Kidney (tissue), 14 donors: ENCODE data around the gene ZBTB22. TPM values are rescaled to one million over a fixed set of nuclear protein-coding genes. Genes with fewer than 3 reads are reported as not detected.
A peak's percentile ranks its signal among the peaks of the same experiment; 100 is the strongest.

Experiments used
- DNase-seq, 5 donors: peaks; one replicate each; pipeline ENCODE4 v3.0.0-alpha.2; 2013 to 2020
- FAIRE-seq: peaks from 2 replicates; lab custom pipeline; 2012; peaks lifted over from hg19 to GRCh38; lab: Jason Lieb, UNC
- H3K27ac ChIP-seq, 2 donors: one replicate each; pipeline ENCODE4 v1.7.0; 2013; ENCODE audit warnings: low read depth in 2 of 2, low read length in 2 of 2, inconsistent platforms in 1 of 2
- H3K27me3 ChIP-seq: one replicate; pipeline ENCODE4 v1.7.1; 2013; ENCODE audit warnings: low read length, inconsistent platforms; ENCODE audit not compliant: control insufficient read depth, insufficient read depth
- H3K36me3 ChIP-seq, 3 donors: one replicate each; pipeline versions ENCODE4 v1.7.0 to v1.7.1; 2013; ENCODE audit warnings: low read length in 3 of 3, control low read depth in 1 of 3, inconsistent platforms in 1 of 3; ENCODE audit not compliant: insufficient read depth in 3 of 3, control insufficient read depth in 2 of 3
- H3K4me1 ChIP-seq, 3 donors: one replicate each; pipeline versions ENCODE4 v1.7.0 to v1.7.1; 2013; ENCODE audit warnings: low read length in 3 of 3, inconsistent platforms in 1 of 3, low read depth in 1 of 3; ENCODE audit not compliant: control insufficient read depth in 2 of 3, insufficient read depth in 2 of 3
- H3K4me3 ChIP-seq, 3 donors: one replicate each; pipeline versions ENCODE4 v1.7.0 to v1.8.1; 2013; ENCODE audit warnings: low read length in 3 of 3, control low read depth in 1 of 3, inconsistent platforms in 1 of 3
- H3K9ac ChIP-seq, 3 donors: one replicate each; pipeline versions ENCODE4 v1.7.0 to v1.7.1; 2013; ENCODE audit warnings: low read length in 3 of 3, control low read depth in 1 of 3, inconsistent platforms in 1 of 3
- H3K9me3 ChIP-seq, 3 donors: one replicate each; pipeline versions ENCODE4 v1.7.0 to v1.7.1; 2013; ENCODE audit warnings: low read length in 3 of 3, control low read depth in 1 of 3, inconsistent platforms in 1 of 3; ENCODE audit not compliant: control insufficient read depth in 2 of 3, insufficient read depth in 1 of 3
- CTCF ChIP-seq: IDR thresholded peaks from 3 replicates; pipeline ENCODE4 v1.5.1; 2012; ENCODE audit warnings: mild to moderate bottlenecking, moderate library complexity, borderline replicate concordance; ENCODE audit not compliant: insufficient read depth; ENCODE audit errors: extremely low read depth
- intact Hi-C: fragments of 100-400 bp; cut with DNase I; formaldehyde crosslinking; loops from one replicate; pipeline ENCODE4 v1.11.1; 2022
- polyA plus RNA-seq: library from polyadenylated mRNA; stranded (reverse); fragments of 350-450 nt; fragmentation: Illumina TruSeq; extraction: RNeasy Lipid Tissue Mini Kit (QIAGEN cat#74804); gene quantifications from one replicate; pipeline ENCODE4 v1.2.3, GENCODE V29; 2014; ENCODE audit warnings: low read depth, low replicate concordance; ENCODE audit not compliant: insufficient read depth
- total RNA-seq: library from RNA; stranded (reverse); fragmentation: NEBNext Ultra II Directional; extraction: Animal tissue kit (Norgen Biotek cat#: 25700); gene quantifications from one replicate; pipeline ENCODE4 v1.2.1, GENCODE V29; 2021
- donor health status: control.
- donor health status: control.
- donor health status: control.
- donor health status: control.
- donor health status: control.
- donor health status: DM: yes; HTN: yes; CAD: no.
- donor health status: Normal renal cell carcinoma (clear cell type).

Gene ZBTB22
- total and polyA plus RNA-seq, 2 donors from 2014 or later: 16.3 to 22.9 TPM

GRCh38 chr6:33318426-33319073, 1.0 kb upstream of the ZBTB22 start:
- H3K4me3 ChIP-seq: peak overlapping the region in 2 of 3 donors; percentile 57 to 77
- peaks cover 0 to 35% (median 13%) of the 10 kb centered on the region in 3 donors for H3K4me1 ChIP-seq
- H3K27ac ChIP-seq: peak overlapping the region; percentile 45 to 52
- intact Hi-C loops: no loop called here
- FAIRE-seq (no peak), DNase-seq (no peak)
- peaks cover 5 to 17% (median 11%) of the 10 kb centered on the region in 3 donors for H3K36me3 ChIP-seq
- no peaks in the 10 kb centered on the region for H3K9me3 ChIP-seq
- no peaks in the 10 kb centered on the region for H3K27me3 ChIP-seq
- no peak for TF ChIP-seq CTCF
- peak overlapping the region in 2 of 3 donors; percentile 30 to 58 for H3K9ac ChIP-seq

GRCh38 chr6:33317419-33317668, 200 bp downstream of the ZBTB22 start:
- peak overlapping the region; percentile 45 to 54 for H3K27ac ChIP-seq
- peaks cover 5 to 17% (median 11%) of the 10 kb centered on the region in 3 donors for H3K36me3 ChIP-seq
- no peak for TF ChIP-seq CTCF
- H3K4me1 ChIP-seq: peaks cover 0 to 38% (median 12%) of the 10 kb centered on the region in 3 donors
- no peaks in the 10 kb centered on the region for H3K9me3 ChIP-seq
- intact Hi-C loops: no loop called here
- FAIRE-seq (no peak), DNase-seq (no peak)
- H3K9ac ChIP-seq: no peak overlapping the region
- H3K27me3 ChIP-seq: no peaks in the 10 kb centered on the region
- H3K4me3 ChIP-seq: peak overlapping the region; percentile 56 to 63 (median 61)

- intact Hi-C loops: no loop called here
Measured at GRCh38 chr6:33316603-33317418, 733 bp downstream of the ZBTB22 start.

More at GRCh38 chr6:33316603-33317418, 733 bp downstream of the ZBTB22 start:
- peaks cover 0 to 39% (median 12%) of the 10 kb centered on the region in 3 donors for H3K4me1 ChIP-seq
- H3K36me3 ChIP-seq: peaks cover 5 to 17% (median 11%) of the 10 kb centered on the region in 3 donors
- no peaks in the 10 kb centered on the region for H3K27me3 ChIP-seq
- FAIRE-seq: no peak
- H3K9me3 ChIP-seq: no peaks in the 10 kb centered on the region
- peak in 2 of 5 donors; percentile 80 to 82 for DNase-seq
- no peak for TF ChIP-seq CTCF
- no peak overlapping the region for H3K9ac ChIP-seq
- peak overlapping the region in 1 of 2 donors; percentile 54 for H3K27ac ChIP-seq
- peak overlapping the region; percentile 56 to 63 (median 61) for H3K4me3 ChIP-seq
